Transverse colon (tissue), 4 donors: Measurements from ENCODE around the gene CCDC112.

Experiments
- EP300 ChIP-seq: sonication (generic); formaldehyde crosslinking; IDR thresholded peaks from one replicate; pipeline ENCODE4 v1.6.1; 2017; ENCODE audit warnings: antibody characterized with exemption, low read depth
- POLR2A ChIP-seq: fragments of 450-650 bp; IDR thresholded peaks from one replicate; pipeline ENCODE4 v1.6.1; 2016; ENCODE audit warnings: antibody characterized with exemption, mild to moderate bottlenecking, moderate library complexity
- POLR2AphosphoS5 ChIP-seq, 3 donors: sonication (generic); formaldehyde crosslinking; IDR thresholded peaks; one replicate each; pipeline ENCODE4 v1.6.1; 2016; ENCODE audit warnings: antibody characterized with exemption in 3 of 3
- TF ChIP-seq, protein P1 (sequence below), 5 experiments: fragments of 200-600 bp in 3 of 5; fragments of 450-650 bp in 2 of 5; sonication (generic) in 3 of 5; IDR thresholded peaks; 1 replicate in 2 of 5; 2 replicates in 3 of 5; pipeline ENCODE4 v1.5.1; 2016 to 2017; ENCODE audit warnings: antibody characterized with exemption in 5 of 5, inconsistent platforms in 3 of 5, mild to moderate bottlenecking in 2 of 5, moderate library complexity in 1 of 5

DNA sequence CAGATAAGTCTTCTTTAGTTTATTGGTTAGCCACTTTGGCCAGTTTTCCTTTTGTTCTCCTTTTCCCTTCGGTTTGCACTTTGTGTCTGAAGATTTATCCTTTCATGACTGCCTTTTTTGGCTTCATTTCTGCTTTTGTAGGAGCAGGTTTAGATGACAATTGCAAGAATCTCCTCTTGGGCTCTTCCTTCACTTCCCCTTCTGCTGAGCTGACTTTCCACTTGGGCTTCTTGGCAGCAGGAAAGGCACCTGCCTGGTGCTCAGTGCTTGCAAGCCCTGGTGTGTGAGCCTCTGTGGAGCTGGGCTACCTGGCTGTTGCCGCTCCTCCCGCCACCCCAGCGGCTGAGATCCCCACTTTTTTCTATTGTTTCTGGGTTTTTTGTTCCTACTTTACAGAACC lies 7.3 kb downstream of the CCDC112 start:
- TF ChIP-seq POLR2A (no peak), POLR2AphosphoS5 (IDR thresholded peaks at IDR 0.05) (no peak), EP300 (no peak)
- TF ChIP-seq, protein P1, sequence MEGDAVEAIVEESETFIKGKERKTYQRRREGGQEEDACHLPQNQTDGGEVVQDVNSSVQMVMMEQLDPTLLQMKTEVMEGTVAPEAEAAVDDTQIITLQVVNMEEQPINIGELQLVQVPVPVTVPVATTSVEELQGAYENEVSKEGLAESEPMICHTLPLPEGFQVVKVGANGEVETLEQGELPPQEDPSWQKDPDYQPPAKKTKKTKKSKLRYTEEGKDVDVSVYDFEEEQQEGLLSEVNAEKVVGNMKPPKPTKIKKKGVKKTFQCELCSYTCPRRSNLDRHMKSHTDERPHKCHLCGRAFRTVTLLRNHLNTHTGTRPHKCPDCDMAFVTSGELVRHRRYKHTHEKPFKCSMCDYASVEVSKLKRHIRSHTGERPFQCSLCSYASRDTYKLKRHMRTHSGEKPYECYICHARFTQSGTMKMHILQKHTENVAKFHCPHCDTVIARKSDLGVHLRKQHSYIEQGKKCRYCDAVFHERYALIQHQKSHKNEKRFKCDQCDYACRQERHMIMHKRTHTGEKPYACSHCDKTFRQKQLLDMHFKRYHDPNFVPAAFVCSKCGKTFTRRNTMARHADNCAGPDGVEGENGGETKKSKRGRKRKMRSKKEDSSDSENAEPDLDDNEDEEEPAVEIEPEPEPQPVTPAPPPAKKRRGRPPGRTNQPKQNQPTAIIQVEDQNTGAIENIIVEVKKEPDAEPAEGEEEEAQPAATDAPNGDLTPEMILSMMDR (IDR thresholded peaks at IDR 0.05): no peak
